ENCODE measurements around the gene HOXA11.

The HOXA11 gene

DNA sequence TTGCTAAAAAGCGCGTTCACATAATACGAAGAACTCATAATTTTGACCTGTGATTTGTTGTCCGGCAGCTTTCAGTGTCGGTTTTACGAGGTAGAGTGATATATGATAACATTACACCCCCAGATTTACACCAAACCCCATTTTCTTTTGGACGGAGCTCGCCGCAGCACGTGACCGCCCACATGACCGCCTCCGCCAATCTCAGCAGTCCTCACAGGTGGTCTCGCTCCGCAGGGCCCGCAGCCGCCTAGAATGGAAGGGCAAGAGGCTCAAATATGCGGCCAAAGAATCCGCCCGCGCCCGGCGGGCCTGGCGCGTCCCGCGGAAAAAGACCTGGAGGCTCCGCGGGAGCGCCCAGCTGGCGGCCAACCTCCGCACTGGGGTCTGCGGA, 28.5 kb downstream of the HOXA11 start, which contains the start of gene HOXA7:
Gene HOXA7 (minus strand): TSS at position 168 of the 391 bp plus-strand sequence. CDS start 130 bp downstream, at position 38.
- DNase-seq: no peak

DNA sequence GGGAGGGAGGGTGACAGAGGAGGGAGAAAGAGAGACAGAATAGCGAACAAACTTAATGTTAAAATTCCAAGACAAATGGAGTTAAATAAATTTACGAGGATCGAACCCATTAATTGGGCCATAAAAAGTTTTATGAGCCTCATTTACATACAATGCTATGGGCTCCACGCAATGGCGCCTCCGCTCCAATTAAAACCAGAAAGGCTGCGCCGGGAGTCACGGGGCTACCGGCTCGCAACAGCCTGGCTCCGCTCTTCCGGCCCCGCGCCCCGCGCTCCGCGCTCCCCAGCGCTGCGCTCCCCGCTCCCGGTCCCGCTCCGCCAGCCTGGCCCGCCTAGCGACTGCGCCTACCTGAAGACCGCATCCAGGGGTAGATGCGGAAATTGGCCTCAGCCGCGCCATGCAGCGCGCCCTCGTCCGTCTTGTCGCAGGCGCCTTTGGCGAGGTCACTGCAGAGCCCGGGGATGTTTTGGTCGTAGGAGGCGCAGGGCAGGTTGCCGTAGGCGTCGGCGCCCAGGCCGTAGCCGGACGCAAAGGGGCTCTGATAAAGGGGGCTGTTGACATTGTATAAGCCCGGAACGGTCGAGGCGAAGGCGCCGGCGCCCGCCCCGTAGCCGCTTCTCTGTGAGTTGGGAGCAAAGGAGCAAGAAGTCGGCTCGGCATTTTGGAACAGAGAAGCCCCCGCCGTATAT, 29.1 kb downstream of the HOXA11 start:
- no peak for DNase-seq

- DNase-seq: no peak
These were observed 29.9 kb downstream of the HOXA11 start for GRCh38 chr7:27154901-27155815.

DNA sequence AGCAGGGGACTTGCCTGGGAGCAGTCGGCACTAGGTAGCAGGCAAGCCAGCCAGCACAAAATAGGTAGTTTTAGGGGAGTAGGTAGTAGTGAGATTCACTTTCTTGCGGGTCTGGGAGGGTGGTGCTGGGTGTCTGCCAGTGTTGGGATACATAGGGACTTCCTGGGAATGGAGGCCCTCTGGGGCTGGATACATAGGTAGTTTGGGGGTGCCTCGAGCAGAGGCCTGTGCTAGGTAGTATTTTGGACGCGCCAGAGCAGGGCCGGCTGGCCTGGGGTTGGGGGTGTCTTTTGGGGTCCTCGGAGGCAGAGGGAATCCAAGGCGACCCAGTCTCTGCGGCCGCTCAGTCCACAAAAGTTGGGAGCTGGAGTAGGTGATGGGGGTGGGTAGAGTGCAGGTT, 30.7 kb downstream of the HOXA11 start:
- DNase-seq: no peak

- DNase-seq: no peak
These were observed 31.5 kb downstream of the HOXA11 start for GRCh38 chr7:27153526-27153925.

DNA sequence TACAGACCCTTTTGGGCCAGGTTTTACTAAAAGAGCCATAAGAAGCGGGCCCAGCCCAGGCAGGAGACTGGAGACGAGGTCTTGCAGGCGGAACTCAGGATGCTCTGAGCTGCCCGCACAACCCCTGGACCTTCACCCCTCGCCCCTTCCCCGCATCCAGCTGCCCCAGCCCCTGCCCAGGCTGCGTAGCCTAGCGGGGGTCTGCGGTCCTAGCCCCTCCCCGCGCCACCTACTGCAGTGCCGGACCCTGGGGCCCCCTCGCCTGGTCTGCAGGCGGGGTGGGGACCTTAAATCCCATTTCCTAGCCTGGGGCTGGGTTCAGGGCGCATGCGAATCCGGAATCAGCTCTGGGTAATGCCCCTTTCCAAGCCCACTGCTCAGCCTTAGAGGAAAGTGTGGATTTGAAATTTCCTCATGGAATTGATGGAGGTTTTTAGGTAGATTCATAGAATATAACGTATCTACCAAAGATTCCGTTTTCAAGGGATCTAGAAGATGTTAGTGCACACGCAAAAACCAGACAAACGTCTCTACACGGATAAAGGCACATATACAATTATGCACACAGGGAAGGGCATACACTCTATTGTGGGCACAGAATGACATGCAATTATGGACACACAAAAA, 32.1 kb downstream of the HOXA11 start:
- no peak for DNase-seq

DNA sequence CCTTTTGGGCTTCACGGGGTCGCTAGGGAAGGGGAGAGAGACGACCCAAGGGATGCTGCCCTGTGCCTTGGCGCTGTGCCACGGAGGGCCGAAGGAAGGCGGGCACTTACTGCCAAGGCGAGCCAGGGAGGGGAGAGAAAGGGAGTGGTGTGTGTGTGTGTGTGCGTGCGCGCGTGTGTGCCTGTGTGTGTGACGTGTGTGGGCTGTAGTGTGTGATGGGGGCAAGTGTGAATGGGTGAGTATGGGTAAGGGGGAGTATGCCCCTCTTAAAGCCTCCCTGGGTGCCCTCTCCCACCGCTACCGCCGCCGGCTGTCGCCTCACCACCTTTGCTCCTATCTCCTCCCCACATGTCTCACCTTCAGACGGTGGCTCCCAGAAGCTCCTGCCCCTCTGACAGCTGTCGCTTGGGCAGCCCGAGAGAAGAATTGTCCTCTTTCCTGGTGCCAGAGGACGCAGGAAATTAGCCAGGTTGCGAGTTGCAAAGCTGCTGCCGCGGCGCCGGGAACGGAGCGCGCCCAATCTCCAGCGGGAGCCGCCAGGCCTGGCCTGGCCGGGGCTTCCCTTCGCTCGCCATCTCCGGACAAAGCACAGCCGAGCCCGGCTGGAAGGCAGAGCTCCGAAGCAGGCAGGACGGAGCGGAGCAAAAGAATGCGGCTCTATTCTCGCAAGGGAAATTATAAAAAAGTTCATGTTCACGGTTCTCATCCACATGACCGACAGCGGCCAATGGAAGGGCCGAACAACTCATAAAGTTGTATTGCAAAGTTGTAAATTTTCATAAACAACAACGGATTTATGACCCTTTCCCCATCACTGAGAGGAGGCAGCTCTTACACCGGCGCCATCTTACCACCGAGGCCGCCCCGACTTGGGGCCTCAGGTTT, 32.9 kb downstream of the HOXA11 start, which contains the start of gene HOXA3:
Gene HOXA3 (minus strand): TSS at position 653 of the 885 bp plus-strand sequence. CDS start 41,943 bp downstream, outside the sequence.
- DNase-seq: no peak

GRCh38 chr7:27151341-27151930, 33.6 kb downstream of the HOXA11 start:
- no peak for DNase-seq

DNA sequence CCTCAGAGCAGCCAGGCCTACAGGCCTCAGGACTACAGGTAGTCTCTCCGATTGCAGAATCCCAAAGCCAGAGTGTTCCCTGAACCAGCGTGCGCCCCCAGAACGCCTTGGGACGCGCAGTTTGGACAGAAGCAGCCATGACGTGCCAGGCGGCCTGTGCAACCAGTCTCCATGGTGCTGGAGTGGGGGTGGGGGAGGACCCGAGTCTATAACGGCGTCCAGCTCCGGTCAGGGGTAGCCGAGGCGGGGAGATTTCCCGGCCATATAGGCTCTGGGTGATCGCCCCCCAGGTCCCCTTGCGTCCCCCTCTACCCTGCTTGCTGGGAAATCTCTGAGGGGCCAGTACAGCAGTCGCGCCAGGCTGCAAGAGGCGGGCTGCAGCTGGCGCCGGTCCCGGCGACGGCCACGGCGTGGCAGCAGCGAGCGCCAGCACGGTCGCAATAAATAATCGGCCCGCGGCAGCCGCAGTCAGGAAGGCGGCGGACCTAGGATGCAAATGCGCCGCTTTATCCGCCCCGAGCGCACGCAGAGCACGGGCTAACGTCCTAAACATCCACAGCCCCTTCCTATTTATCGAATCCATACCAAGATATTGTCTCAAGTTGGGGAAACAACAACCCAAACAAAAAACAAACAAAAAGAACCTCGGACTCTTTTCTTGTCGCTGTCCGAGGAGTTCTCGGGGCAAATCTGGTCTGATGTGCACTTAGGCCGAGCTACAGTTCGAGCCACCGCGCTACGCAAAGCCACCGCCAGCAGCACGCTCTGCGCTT, 34.3 kb downstream of the HOXA11 start:
- DNase-seq: no peak

GRCh38 chr7:27149842-27150567, 35.0 kb downstream of the HOXA11 start:
- DNase-seq: no peak

- no peak for DNase-seq
These were observed 36.0 kb downstream of the HOXA11 start for GRCh38 chr7:27148756-27149641.

DNA sequence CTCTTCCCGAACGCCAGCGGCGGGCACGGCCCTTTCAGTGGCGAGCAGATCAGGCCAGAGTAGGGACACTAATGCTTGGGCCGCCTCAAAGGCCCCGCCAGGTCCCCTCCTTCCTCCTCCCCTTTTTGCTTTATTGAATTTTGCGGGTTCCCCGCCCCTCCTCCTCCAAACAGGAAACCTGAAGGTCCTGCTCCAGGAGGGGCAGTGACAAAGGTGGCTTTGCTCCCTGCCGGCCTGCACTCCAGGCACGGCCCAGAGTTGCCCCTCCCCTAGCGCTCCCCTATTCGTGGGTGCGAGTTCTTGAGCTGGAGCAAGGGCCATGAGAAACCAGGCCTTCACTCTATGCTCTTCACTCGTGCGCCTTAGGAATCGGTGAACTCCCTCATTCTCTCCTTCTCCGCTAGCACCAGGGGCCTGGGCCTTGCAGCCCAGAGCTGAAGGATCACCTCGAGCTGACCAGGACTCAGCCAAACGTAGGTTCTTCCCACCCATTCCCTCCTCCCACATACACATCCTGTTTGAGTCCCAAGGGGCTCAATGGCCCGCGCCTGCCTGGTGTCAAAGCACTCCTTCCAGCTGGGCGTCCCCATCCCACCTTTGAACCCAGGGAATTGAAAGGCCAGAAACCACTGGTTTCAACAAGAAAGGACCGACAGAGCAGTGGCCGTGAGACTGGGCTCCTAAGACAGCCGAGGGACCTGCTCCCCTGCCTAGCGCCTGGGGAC, 36.8 kb downstream of the HOXA11 start:
- no peak for DNase-seq

- no peak for DNase-seq
These were observed 37.6 kb downstream of the HOXA11 start, which contains the start of gene HOXA6 for GRCh38 chr7:27147199-27148030. Gene HOXA6 (minus strand): TSS chr7:27147774. CDS start chr7:27147749, 25 bp downstream.

DNA sequence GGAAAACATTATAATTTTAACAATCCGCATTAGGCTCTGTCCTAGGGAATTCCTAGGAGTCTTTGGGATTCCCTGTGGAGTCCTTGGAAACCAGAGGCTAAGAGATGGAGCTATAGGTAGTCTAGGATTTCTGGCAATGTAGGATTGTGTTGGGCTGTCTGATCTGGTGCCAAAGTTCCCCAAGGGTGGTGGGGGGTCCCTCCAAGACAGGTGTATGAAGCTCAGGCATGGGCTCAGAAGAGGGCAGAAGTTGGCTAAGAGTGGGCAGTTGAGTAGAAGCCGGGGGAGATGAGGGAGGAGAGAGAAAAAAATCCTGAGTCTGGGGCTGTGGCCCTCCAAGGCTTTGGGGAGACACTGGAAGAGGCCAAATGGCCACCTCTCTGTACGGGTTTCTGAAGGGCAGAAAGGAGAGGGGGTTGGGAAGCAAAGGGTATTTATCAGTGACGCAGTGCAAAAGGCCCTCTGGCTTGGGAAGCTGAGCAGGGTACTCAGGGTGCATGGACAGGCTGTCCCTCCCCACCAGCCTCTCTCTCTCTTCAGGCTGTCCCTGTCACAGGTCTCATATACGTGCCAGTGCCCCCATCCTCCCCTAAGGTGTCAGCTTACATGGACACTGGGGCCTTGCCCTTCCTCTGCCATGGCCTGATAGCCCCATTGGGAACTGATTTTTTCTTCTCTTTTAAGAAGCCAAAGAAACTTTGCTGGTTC, 38.4 kb downstream of the HOXA11 start:
- no peak for DNase-seq

- no peak for DNase-seq
These were observed 39.1 kb downstream of the HOXA11 start for GRCh38 chr7:27145914-27146412.

GRCh38 chr7:27145165-27145913, 39.7 kb downstream of the HOXA11 start:
- DNase-seq: no peak

Measured in NCI-H187 treated with DMSO at 0.1 percent for 48 hours (cell line).